OCI-LY7 (cell line): ENCODE results near the gene TOP2A. TPM values are rescaled to one million over a fixed set of nuclear protein-coding genes. Genes with fewer than 3 reads are reported as not detected.

Source experiments
- BruUV-seq: library from RNA; stranded (reverse); fragments of 400-500 nt; replicated peaks from 2 replicates; lab custom pipeline; 2021; lab: Mats Ljungman, UMichigan
- CTCF ChIA-PET: fragments of 300-600 bp; sonication (Branson Sonifier 250); formaldehyde crosslinking; loops from one replicate; lab custom pipeline; 2022; ENCODE audit warnings: antibody characterized with exemption; ENCODE audit not compliant: unreplicated experiment; lab: Charles Lee
- POLR2A ChIA-PET: fragments of 300-600 bp; sonication (Branson Sonifier 250); formaldehyde crosslinking; loops from one replicate; lab custom pipeline; 2022; ENCODE audit warnings: antibody characterized with exemption; lab: Charles Lee
- DNase-seq: peaks from one replicate; pipeline ENCODE4 v3.0.0-alpha.2; 2015; ENCODE audit warnings: low spot score
- H2AFZ ChIP-seq: fragments of 200-600 bp; sonication (generic), shearing (Covaris generic); 2 replicates; pipeline ENCODE4 v1.6.1; 2014; ENCODE audit warnings: mild to moderate bottlenecking, antibody characterized with exemption, low read length, moderate library complexity
- H3K27ac ChIP-seq: fragments of 200-600 bp; sonication (generic); 2 replicates; pipeline ENCODE4 v1.5.1; 2014; ENCODE audit warnings: mixed run types, low read depth, mild to moderate bottlenecking, moderate library complexity, low read length, inconsistent platforms; ENCODE audit not compliant: poor library complexity, severe bottlenecking
- H3K36me3 ChIP-seq: fragments of 200-600 bp; sonication (generic); 2 replicates; pipeline ENCODE4 v1.6.1; 2014; ENCODE audit warnings: mild to moderate bottlenecking, antibody characterized with exemption, low read length, moderate library complexity, mixed read lengths; ENCODE audit not compliant: insufficient read depth
- H3K4me1 ChIP-seq: fragments of 200-600 bp; sonication (generic); 2 replicates; pipeline ENCODE4 v1.5.1; 2014; ENCODE audit warnings: mild to moderate bottlenecking, low read length; ENCODE audit not compliant: insufficient read depth, poor library complexity, severe bottlenecking
- H3K4me2 ChIP-seq: fragments of 200-600 bp; sonication (generic); 2 replicates; pipeline ENCODE4 v1.6.1; 2014; ENCODE audit warnings: mild to moderate bottlenecking, low read length
- H3K4me3 ChIP-seq: fragments of 200-600 bp; sonication (generic); 2 replicates; pipeline ENCODE4 v1.5.1; 2014; ENCODE audit warnings: mild to moderate bottlenecking, low read depth, low read length; ENCODE audit not compliant: poor library complexity, severe bottlenecking
- H3K79me2 ChIP-seq: fragments of 200-600 bp; sonication (generic); 2 replicates; pipeline ENCODE4 v1.6.1; 2016; ENCODE audit warnings: low read depth, mild to moderate bottlenecking, low read length, moderate library complexity, mixed read lengths; ENCODE audit not compliant: insufficient read depth
- H3K9me2 ChIP-seq: fragments of 200-600 bp; sonication (generic); 2 replicates; pipeline ENCODE4 v1.6.1; 2016; ENCODE audit warnings: mild to moderate bottlenecking, low read length, mixed read lengths; ENCODE audit not compliant: insufficient read depth
- H3K9me3 ChIP-seq: fragments of 200-600 bp; sonication (generic); 2 replicates; pipeline ENCODE4 v1.6.1; 2014; ENCODE audit warnings: mild to moderate bottlenecking, mixed run types, low read length, mixed read lengths
- H4K20me1 ChIP-seq: fragments of 200-600 bp; sonication (generic); 2 replicates; pipeline ENCODE4 v1.6.1; 2014; ENCODE audit warnings: mild to moderate bottlenecking, antibody characterized with exemption, low read length, moderate library complexity, mixed read lengths; ENCODE audit not compliant: insufficient read depth
- EZH2phosphoT487 ChIP-seq: fragments of 200-600 bp; sonication (generic); IDR thresholded peaks from 2 replicates; pipeline ENCODE4 v1.6.1; 2018; ENCODE audit warnings: low read depth, borderline replicate concordance, mild to moderate bottlenecking, mixed run types, antibody characterized with exemption, low read length, moderate library complexity, mixed read lengths
- intact Hi-C: fragments of 100-400 bp; cut with micrococcal nuclease; formaldehyde crosslinking; loops from one replicate; pipeline ENCODE4 v1.10.0; 2022; ENCODE audit not compliant: unreplicated experiment
- total RNA-seq, 2 experiments: library from RNA; depleted of rRNA in 1 of 2; stranded (reverse); fragments of >200 nt in 1 of 2; shearing (Covaris generic) in 1 of 2; gene quantifications; 2 replicates each; pipeline ENCODE4 v1.2.3, GENCODE V29; 2014 to 2022
- TF ChIP-seq, protein P1 (sequence below): fragments of 200-600 bp; sonication (generic); conservative IDR thresholded peaks from 2 replicates; pipeline ENCODE4 v1.5.1; 2014; ENCODE audit warnings: mild to moderate bottlenecking, antibody characterized with exemption, low read length, moderate library complexity, mixed read lengths

Gene TOP2A
- total RNA-seq, 2 experiments from 2014 or later = 293 to 340 TPM

DNA sequence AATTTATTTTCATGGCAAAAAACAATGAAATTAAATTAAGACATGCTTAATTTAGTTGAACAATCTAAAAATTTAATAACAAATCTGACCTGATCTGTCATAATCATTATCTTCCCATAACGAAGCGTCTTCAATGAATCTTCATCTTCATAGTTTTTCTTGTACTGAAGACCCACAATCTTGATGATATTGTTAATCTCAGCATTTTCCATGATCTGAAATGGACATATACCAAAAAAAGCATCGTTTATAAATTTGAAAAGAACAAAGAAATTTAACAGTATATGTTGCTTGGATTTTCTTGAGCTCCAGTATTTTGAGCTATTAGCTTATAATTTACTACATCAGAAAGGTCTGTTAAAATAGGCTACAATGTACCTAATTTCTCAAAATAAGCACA is 10.2 kb downstream of the TOP2A start:
- Histone ChIP-seq H3K4me3 (no peak overlapping the region), H3K9me2 (no peaks in the 10 kb centered on the region), H3K4me1 (no peaks in the 10 kb centered on the region), H3K27ac (no peak overlapping the region), H3K9me3 (no peaks in the 10 kb centered on the region), H2AFZ (no peak overlapping the region), H3K79me2 (peaks cover 14% of the 10 kb centered on the region; the same call in 1 of the 2 replicates), H4K20me1 (no peaks in the 10 kb centered on the region), H3K4me2 (no peak overlapping the region), H3K36me3 (peaks cover 99% of the 10 kb centered on the region)
- intact Hi-C loops = no loop called here
- no TSS peak for BruUV-seq
- DNase-seq = no peak
- no peak for TF ChIP-seq EZH2phosphoT487
- TF ChIP-seq, protein P1, sequence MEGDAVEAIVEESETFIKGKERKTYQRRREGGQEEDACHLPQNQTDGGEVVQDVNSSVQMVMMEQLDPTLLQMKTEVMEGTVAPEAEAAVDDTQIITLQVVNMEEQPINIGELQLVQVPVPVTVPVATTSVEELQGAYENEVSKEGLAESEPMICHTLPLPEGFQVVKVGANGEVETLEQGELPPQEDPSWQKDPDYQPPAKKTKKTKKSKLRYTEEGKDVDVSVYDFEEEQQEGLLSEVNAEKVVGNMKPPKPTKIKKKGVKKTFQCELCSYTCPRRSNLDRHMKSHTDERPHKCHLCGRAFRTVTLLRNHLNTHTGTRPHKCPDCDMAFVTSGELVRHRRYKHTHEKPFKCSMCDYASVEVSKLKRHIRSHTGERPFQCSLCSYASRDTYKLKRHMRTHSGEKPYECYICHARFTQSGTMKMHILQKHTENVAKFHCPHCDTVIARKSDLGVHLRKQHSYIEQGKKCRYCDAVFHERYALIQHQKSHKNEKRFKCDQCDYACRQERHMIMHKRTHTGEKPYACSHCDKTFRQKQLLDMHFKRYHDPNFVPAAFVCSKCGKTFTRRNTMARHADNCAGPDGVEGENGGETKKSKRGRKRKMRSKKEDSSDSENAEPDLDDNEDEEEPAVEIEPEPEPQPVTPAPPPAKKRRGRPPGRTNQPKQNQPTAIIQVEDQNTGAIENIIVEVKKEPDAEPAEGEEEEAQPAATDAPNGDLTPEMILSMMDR = no peak
- ChIA-PET POLR2A (interaction anchor here (1.0 to 1.1 kb wide), 2 partner anchors 9 to 11 kb away, joined by 3 read pairs; partner anchors contain the start of gene TOP2A), CTCF (no interaction called here)

DNA sequence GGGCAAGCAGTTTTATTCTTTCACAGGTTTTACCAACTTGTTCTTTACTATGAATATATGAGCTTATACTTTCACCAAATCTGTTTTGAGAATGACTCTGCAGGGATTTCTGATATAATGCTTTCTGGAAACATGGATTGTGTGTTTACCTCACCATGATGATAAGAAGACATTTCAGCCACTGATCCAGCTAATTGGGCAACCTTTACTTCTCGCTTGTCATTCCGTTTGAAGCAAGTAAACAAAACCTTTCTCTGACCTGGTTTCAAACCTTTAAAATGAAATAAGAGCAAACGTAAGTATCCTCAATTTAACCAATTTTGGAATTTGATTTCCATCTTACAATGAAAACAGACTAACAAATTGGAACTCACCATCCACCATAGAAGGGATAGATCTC is 13.7 kb downstream of the TOP2A start:
- peaks cover 99% of the 10 kb centered on the region for H3K36me3 ChIP-seq

DNA sequence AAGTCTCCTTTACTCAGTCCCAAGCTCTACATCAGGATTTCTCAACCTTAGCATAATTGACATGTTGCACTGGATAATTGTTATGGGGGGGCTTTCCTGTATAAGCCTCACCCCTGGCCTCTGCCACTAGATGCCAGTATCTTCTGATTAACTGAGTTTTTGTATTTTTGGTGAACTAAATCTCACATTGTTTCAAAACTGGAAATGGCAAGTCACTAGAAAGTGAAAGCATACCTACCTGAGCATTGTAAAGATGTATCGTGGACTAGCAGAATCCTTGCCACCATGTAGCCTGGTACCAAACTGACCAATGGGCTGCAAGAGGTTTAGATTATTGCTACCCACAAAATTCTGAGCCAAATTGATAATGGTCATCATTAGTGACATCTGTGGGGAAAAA is 15.0 kb downstream of the TOP2A start:
- no peak overlapping the region for H2AFZ ChIP-seq
- DNase-seq = no peak
- intact Hi-C loops = loop anchor here (2.0 kb wide), 1 partner anchor 14 kb away; the partner anchor contains the start of gene TOP2A
- CTCF ChIA-PET = no interaction called here
- no peak overlapping the region for H3K4me3 ChIP-seq
- H3K9me2 ChIP-seq = no peaks in the 10 kb centered on the region
- no peak for TF ChIP-seq EZH2phosphoT487
- TF ChIP-seq, protein P1 = no peak
- H3K4me2 ChIP-seq = no peak overlapping the region
- no TSS peak for BruUV-seq
- POLR2A ChIA-PET = interaction anchor here (0.5 kb wide), 1 partner anchor 114 kb away, joined by 3 read pairs; no protein-coding TSS in a partner anchor
- peaks cover 99% of the 10 kb centered on the region for H3K36me3 ChIP-seq
- no peaks in the 10 kb centered on the region for H3K79me2 ChIP-seq
- no peaks in the 10 kb centered on the region for H3K4me1 ChIP-seq
- no peaks in the 10 kb centered on the region; the same call in 1 of the 2 replicates for H4K20me1 ChIP-seq
- no peaks in the 10 kb centered on the region for H3K9me3 ChIP-seq
- no peak overlapping the region for H3K27ac ChIP-seq

More for the DNA sequence above, 13.7 kb downstream of the TOP2A start:
- ChIA-PET CTCF (no interaction called here), POLR2A (no interaction called here)
- BruUV-seq = no TSS peak
- no peak overlapping the region for H3K27ac ChIP-seq
- no peak overlapping the region for H3K4me3 ChIP-seq
- no peaks in the 10 kb centered on the region for H3K4me1 ChIP-seq
- H3K9me3 ChIP-seq = no peaks in the 10 kb centered on the region
- no peaks in the 10 kb centered on the region for H3K9me2 ChIP-seq
- TF ChIP-seq, protein P1 = no peak
- TF ChIP-seq EZH2phosphoT487 = no peak
- no peaks in the 10 kb centered on the region for H3K79me2 ChIP-seq
- intact Hi-C loops = no loop called here
- DNase-seq = no peak
- no peak overlapping the region for H3K4me2 ChIP-seq
- H2AFZ ChIP-seq = no peak overlapping the region
- no peaks in the 10 kb centered on the region for H4K20me1 ChIP-seq
